ENCODE measurements around the gene CTCF.
"Not testable (repeated sequence)": the region's sequence is repeated elsewhere in the genome, so short reads cannot be mapped to it uniquely, and the experiment has no call there.

Gene CTCF

DNA sequence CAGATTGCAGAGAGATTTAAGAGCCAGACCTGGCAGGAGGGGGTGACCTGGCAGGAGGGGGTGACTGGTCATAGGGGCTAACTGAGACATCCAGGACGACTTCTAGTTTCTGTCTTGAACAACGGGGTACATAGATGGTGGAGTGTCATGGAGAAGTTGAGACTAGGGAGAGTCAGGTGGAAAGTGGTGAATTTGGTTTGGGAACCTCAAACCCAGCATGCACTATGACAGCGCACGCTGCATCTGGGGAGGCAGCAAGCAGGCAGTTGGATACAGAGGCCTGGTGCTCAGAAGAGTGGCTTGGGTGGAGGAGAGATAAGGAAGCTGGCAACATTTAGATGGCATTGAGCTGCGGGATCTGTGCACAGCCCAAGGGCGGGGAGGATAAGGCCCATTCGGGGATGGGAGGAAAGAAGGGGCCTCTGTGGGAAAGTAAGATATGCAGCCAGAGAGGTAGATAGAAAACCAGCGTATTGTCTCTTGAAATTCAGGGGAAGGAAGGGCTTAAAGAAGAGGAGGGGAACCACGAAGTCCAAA, 29.2 kb upstream of the CTCF start:
- no peak for DNase-seq
- in situ Hi-C loops (cut with MboI; ENCODE audit: low pct_unique_long_range_greater_than_20kb, low sequenced_read_pairs), result no loop called here

GRCh38 chr16:67533987-67534386, 28.3 kb upstream of the CTCF start:
- in situ Hi-C loops (cut with MboI; ENCODE audit: low pct_unique_long_range_greater_than_20kb, low sequenced_read_pairs); DNase-seq: not testable (repeated sequence)

DNA sequence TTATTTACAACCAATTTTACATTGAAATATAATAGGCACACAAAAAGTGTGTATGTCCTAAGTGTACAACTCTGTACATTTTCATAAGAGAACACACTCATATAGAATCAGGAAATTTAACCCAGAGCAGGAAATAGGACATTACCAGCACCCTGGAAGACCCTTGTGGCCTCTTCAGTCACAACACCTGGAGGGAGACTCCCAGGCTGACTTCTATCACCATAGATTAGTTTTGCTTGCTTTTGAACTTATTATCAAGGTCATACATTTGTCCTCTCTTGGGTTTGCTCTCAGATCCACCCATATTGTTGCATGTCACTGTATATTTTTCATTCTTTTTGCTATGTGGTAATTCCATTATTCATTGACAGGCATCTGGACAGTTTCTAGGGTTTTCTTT, 27.9 kb upstream of the CTCF start:
- in situ Hi-C loops (cut with MboI; ENCODE audit: low pct_unique_long_range_greater_than_20kb, low sequenced_read_pairs), result no loop called here
- no peak for DNase-seq

DNA sequence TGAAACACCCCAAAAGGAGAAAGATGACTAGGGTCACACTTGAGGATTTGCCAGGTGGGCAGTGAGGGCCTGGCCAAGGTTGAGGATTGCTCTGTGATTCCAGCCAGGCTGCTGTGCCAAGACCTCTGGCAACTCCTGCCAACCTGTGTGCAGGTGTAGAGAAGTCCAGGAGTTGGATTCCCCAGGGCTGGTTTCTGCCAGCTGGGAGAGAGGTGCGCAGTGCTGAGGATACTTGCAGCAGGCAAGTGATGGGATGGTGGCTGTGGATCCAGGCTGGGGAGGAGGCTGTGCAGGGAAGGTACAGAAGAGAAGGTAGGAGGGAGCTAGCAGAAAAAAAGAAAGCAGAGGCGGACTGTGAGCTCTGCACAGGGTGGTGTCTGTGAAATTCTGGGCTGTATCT, 27.1 kb upstream of the CTCF start:
- in situ Hi-C loops (cut with MboI; ENCODE audit: low pct_unique_long_range_greater_than_20kb, low sequenced_read_pairs), result no loop called here
- DNase-seq, result no peak

GRCh38 chr16:67537270-67537635, 25.1 kb upstream of the CTCF start:
- no peak for DNase-seq
- in situ Hi-C loops (cut with MboI; ENCODE audit: low pct_unique_long_range_greater_than_20kb, low sequenced_read_pairs), result no loop called here

- no peak for DNase-seq
- in situ Hi-C loops (cut with MboI; ENCODE audit: low pct_unique_long_range_greater_than_20kb, low sequenced_read_pairs), result no loop called here
Measured at GRCh38 chr16:67537636-67538591, 24.4 kb upstream of the CTCF start.

DNA sequence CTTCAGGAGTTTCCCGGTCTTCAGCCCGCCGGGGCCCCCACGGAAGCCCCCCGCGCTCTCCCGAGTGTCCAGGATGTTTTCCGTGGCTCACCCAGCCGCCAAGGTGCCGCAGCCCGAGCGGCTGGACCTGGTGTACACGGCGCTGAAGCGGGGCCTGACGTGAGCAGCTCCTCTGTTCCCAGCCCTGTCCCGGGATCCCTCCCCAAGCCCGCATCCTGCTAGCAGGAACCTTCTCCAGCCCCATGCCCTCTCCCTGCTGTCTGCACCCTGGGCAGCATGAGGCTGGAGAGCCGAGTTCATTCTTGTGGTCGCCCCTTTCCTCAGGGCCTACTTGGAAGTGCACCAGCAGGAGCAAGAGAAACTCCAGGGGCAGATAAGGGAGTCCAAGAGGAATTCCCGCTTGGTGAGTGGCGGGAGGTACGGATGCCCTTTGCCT, 23.6 kb upstream of the CTCF start:
- in situ Hi-C loops (cut with MboI; ENCODE audit: low pct_unique_long_range_greater_than_20kb, low sequenced_read_pairs), result no loop called here
- DNase-seq, result no peak

DNA sequence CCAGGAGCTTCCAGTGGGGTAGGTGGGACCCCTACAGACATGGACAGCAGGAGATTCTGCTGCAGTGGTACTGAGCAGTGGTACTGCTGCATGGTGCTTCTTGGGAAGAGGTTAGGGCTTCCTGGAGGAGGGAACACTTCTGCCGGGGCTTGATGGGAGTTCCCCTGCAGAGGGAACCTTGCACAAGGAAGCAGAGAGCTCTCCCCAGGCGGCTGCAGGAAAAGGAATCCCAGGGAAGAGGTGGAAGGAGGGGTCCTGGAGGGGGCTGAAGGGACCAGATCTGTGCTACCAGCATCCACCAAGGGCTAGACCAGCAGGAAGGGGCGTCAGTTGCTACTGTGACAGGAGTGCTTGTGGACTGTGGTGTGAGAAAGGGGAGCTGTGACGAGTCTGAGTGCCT, 23.1 kb upstream of the CTCF start:
- DNase-seq, result no peak
- in situ Hi-C loops (cut with MboI; ENCODE audit: low pct_unique_long_range_greater_than_20kb, low sequenced_read_pairs), result no loop called here

DNA sequence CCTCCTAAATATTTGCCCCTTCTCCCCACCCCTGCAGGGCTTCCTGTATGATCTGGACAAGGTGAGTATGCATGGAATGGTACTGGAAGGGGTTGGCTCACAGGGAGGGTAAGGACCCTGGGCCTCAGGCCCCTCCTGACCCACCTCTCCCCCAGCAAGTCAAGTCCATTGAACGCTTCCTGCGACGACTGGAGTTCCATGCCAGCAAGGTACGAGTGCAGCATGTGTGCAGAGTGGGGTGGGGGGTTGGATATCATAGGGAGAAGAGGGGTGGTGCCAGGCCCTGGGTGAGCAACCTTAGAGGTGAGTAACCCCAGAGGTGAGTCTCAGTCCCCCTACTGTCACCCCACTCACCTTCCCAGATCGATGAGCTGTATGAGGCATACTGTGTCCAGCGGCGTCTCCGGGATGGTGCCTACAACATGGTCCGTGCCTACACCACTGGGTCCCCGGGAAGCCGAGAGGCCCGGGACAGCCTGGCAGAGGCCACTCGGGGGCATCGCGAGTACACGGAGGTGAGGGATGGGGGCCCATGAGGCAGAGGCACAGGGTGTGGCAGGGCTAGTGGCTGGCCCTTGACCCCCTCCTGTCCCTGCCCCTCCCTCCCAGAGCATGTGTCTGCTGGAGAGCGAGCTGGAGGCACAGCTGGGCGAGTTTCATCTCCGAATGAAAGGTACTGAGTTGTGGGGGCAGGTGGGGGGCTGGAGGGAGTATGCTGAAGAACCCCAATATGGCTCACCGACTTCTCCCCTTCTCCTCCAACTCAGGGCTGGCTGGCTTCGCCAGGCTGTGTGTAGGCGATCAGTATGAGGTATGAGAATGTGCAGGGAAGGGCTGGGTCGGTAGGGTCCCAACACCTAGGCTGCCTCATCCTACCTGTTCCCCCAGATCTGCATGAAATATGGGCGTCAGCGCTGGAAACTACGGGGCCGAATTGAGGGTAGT, 22.4 kb upstream of the CTCF start:
- no peak for DNase-seq
- in situ Hi-C loops (cut with MboI; ENCODE audit: low pct_unique_long_range_greater_than_20kb, low sequenced_read_pairs), result loop anchor here (10.0 kb wide), 1 partner anchor 115 kb away; no protein-coding TSS in a partner anchor

DNA sequence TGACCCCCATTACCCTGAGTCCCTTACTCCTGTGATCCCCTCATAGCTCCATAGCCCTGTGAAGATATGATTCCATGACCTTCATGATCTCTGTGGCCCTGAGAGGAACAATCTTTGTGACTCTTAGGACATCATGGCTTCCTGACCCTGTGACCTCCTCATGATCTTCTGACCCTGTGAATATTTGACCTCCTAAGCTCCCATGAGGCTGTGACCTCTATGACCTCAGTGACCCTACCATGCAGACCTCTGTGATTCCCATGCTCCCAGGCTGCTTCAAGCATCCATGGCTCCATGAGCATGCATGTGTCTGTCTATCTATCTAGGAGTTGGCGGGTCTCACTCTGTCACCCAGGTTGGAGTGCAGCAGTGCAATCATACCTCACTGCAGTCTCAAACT, 21.6 kb upstream of the CTCF start:
- in situ Hi-C loops (cut with MboI; ENCODE audit: low pct_unique_long_range_greater_than_20kb, low sequenced_read_pairs), result loop anchor here (10.0 kb wide), 1 partner anchor 114 kb away; no protein-coding TSS in a partner anchor
- DNase-seq, result no peak

GRCh38 chr16:67541391-67542263, 20.7 kb upstream of the CTCF start:
- no peak for DNase-seq
- in situ Hi-C loops (cut with MboI; ENCODE audit: low pct_unique_long_range_greater_than_20kb, low sequenced_read_pairs), result loop anchor here (10.0 kb wide), 1 partner anchor 113 kb away; no protein-coding TSS in a partner anchor

GRCh38 chr16:67542464-67542863, 19.9 kb upstream of the CTCF start:
- in situ Hi-C loops (cut with MboI; ENCODE audit: low pct_unique_long_range_greater_than_20kb, low sequenced_read_pairs), result loop anchor here (10.0 kb wide), 1 partner anchor 112 kb away; no protein-coding TSS in a partner anchor

DNA sequence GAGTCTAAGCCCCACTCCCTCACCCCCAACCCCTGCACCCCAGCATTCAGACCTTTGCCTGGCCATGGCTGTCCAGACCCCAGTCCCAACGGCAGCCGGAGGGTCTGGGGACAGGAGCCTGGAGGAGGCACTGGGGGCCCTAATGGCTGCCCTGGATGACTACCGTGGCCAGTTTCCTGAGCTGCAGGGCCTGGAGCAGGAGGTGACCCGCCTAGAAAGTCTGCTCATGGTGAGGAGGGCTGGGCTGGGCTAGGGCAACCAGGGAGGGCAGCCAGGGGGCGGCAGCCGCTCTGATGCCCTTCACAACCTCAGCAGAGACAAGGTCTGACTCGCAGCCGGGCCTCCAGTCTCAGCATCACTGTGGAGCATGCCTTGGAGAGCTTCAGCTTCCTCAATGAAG, 19.3 kb upstream of the CTCF start:
- DNase-seq, result no peak
- in situ Hi-C loops (cut with MboI; ENCODE audit: low pct_unique_long_range_greater_than_20kb, low sequenced_read_pairs), result loop anchor here (10.0 kb wide), 1 partner anchor 112 kb away; no protein-coding TSS in a partner anchor

More at GRCh38 chr16:67542464-67542863, 19.9 kb upstream of the CTCF start:
- peak; percentile 91 for DNase-seq

DNA sequence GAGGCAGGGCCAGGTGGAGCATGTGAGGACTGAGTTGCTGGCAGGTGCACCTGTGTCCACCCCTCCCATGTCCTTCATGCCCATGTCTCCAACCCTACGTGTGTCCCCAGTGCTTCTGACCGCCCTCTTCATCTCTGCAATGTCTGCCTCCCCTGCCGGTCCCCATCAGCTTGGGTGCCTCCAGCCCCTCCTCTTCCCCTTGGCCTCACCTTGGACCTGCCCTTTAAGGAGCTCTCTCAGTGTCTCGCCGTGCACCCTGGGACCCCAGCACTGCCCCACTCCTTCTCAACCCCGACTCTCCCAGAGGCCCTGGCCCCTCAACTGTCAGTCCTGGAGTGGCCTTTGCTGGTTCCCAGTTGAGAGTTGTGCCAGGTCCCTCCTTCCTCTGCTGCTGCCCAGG, 18.7 kb upstream of the CTCF start:
- no peak for DNase-seq
- in situ Hi-C loops (cut with MboI; ENCODE audit: low pct_unique_long_range_greater_than_20kb, low sequenced_read_pairs), result loop anchor here (10.0 kb wide), 1 partner anchor 111 kb away; no protein-coding TSS in a partner anchor

DNA sequence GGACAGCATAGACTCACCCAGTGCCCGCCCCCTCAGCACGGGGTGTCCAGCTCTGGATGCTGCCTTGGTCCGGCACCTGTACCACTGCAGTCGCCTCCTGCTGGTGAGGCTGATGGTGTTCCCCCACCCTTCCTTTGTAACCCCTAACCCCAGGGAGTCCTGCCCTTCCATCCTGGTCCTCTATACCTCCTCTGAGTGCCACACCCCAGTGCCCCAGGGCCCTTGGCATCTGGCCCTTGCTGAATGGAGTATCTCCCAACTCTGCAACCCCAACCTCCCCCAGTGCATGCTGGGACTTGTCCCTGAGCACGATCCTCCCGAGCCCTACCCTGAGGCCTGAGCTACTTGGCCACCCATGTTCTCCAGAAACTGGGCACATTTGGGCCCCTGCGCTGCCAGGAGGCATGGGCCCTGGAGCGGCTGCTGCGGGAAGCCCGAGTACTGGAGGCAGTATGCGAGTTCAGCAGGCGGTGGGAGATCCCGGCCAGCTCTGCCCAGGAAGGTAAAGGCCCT, 17.9 kb upstream of the CTCF start:
- no peak for DNase-seq
- in situ Hi-C loops (cut with MboI; ENCODE audit: low pct_unique_long_range_greater_than_20kb, low sequenced_read_pairs), result loop anchor here (10.0 kb wide), 1 partner anchor 110 kb away; no protein-coding TSS in a partner anchor

- DNase-seq, result no peak
- in situ Hi-C loops (cut with MboI; ENCODE audit: low pct_unique_long_range_greater_than_20kb, low sequenced_read_pairs), result loop anchor here (10.0 kb wide), 1 partner anchor 110 kb away; no protein-coding TSS in a partner anchor
Measured at GRCh38 chr16:67544844-67545664, 17.3 kb upstream of the CTCF start.

- in situ Hi-C loops (cut with MboI; ENCODE audit: low pct_unique_long_range_greater_than_20kb, low sequenced_read_pairs), result loop anchor here (10.0 kb wide), 1 partner anchor 109 kb away; no protein-coding TSS in a partner anchor
- DNase-seq, result no peak
Measured at GRCh38 chr16:67545665-67546024, 16.7 kb upstream of the CTCF start.
